ENCODE results near the gene PKNOX2. TPM values are rescaled to one million over a fixed set of nuclear protein-coding genes. Genes with fewer than 3 reads are reported as not detected.

The PKNOX2 gene
- total and polyA plus RNA-seq, 2 of the 8 experiments (the other 6 are each of a cell fraction or from before 2014, with no cell fraction given): 2.0 TPM

- no peak for TF ChIP-seq CHD7 (IDR thresholded peaks at IDR 0.05; ENCODE audit: insufficient replicate concordance, low read length)
- no peak for TF ChIP-seq TAF1 (IDR thresholded peaks at IDR 0.05; ENCODE audit: low read depth, low read length)
Observed at GRCh38 chr11:125379981-125380380, 215.4 kb downstream of the PKNOX2 start (continued).

All from H1 (cell line).